Gastroesophageal sphincter (tissue), 3 donors: Measurements from ENCODE around the gene NBR1.

ENCODE experiments used
- CTCF ChIP-seq, 4 experiments: fragments of 200-600 bp in 2 of 4; fragments of 450-650 bp in 2 of 4; sonication (generic) in 1 of 4; IDR thresholded peaks; one replicate each; pipeline ENCODE4 v1.5.1; 2017 to 2019; ENCODE audit warnings: antibody characterized with exemption in 4 of 4, mild to moderate bottlenecking in 2 of 4, moderate library complexity in 2 of 4
- EP300 ChIP-seq: sonication (generic); formaldehyde crosslinking; IDR thresholded peaks from one replicate; pipeline ENCODE4 v1.6.1; 2017; ENCODE audit warnings: antibody characterized with exemption, mild to moderate bottlenecking
- POLR2A ChIP-seq, 2 donors: fragments of 450-650 bp; IDR thresholded peaks; one replicate each; pipeline ENCODE4 v1.6.1; 2017; ENCODE audit warnings: antibody characterized with exemption in 2 of 2, mild to moderate bottlenecking in 2 of 2, moderate library complexity in 1 of 2
- POLR2AphosphoS5 ChIP-seq: sonication (generic); formaldehyde crosslinking; IDR thresholded peaks from one replicate; pipeline ENCODE4 v1.6.1; 2017; ENCODE audit warnings: antibody characterized with exemption

GRCh38 chr17:43224146-43224705 lies 53.2 kb downstream of the NBR1 start:
- TF ChIP-seq EP300 (no peak), CTCF (IDR thresholded peaks at IDR 0.05) (no peak), POLR2A (IDR thresholded peaks at IDR 0.05) (no peak), POLR2AphosphoS5 (no peak)
